ENCODE results near the gene RPN2. TPM values are rescaled to one million over a fixed set of nuclear protein-coding genes. Genes with fewer than 3 reads are reported as not detected.

The RPN2 gene
- polyA plus RNA-seq, 3 donors: 169 to 215 (median 199) TPM

- Histone ChIP-seq H3K79me2 (ENCODE audit: insufficient read depth, low read length) (no peaks in the 10 kb centered on the region), H2AFZ (ENCODE audit: insufficient read depth, low read depth, low read length, poor library complexity, severe bottlenecking) (no peak overlapping the region), H3K9ac (ENCODE audit: insufficient read depth, low read length, poor library complexity, severe bottlenecking) (peak overlapping the region; percentile 85), H3K36me3 (replicated peaks in 1 of 2; ENCODE audit: control insufficient read depth in 1 of 2, insufficient read depth in 2 of 2, low read length in 2 of 2) (no peaks in the 10 kb centered on the region), H3K4me2 (replicated peaks; ENCODE audit: extremely low read depth, low read length, poor library complexity, severe bottlenecking) (peak overlapping the region; percentile 12), H3K27ac (ENCODE audit: low read depth in 1 of 2, low read length in 2 of 2) (peak overlapping the region; percentile 97 to 100), H3K4me3 (replicated peaks in 1 of 3; ENCODE audit: low read depth in 2 of 3, low read length in 3 of 3) (peak overlapping the region in 1 of 3 experiments; percentile 4), H3K4me1 (ENCODE audit: control insufficient read depth in 1 of 2, insufficient read depth in 2 of 2, low read length in 2 of 2) (peaks cover 72% of the 10 kb centered on the region in 2 donors), H4K20me1 (ENCODE audit: insufficient read depth, low read length) (no peaks in the 10 kb centered on the region), H3K9me3 (replicated peaks in 1 of 2; ENCODE audit: control insufficient read depth in 1 of 2, insufficient read depth in 1 of 2, low read length in 2 of 2) (no peaks in the 10 kb centered on the region), H3K27me3 (ENCODE audit: control insufficient read depth in 2 of 2, insufficient read depth in 2 of 2, low read length in 2 of 2) (no peaks in the 10 kb centered on the region)
- Mint-ChIP-seq H3K27me3 (ENCODE audit: low read depth in 3 of 3) (peaks cover 0 to 1% (median 0%) of the 10 kb centered on the region in 3 donors), H3K9me3 (peaks cover 0 to 6% (median 3%) of the 10 kb centered on the region in 7 donors), H3K36me3 (peaks cover 0 to 3% of the 10 kb centered on the region in 2 donors), H3K4me3 (no peak overlapping the region), H3K27ac (peak overlapping the region; percentile 96 to 100 (median 99)), H3K4me1 (peaks cover 70% of the 10 kb centered on the region)
- no peak for TF ChIP-seq CTCF (IDR thresholded peaks at IDR 0.05)
- intact Hi-C loops (cut with micrococcal nuclease): loop anchor here (2.0 to 5.0 kb wide), 2 partner anchors 17 to 66 kb away; partner anchors contain the start of gene MANBAL (in 2 of the 2)
- 94% methylated on average over 2 of the region's 3 CpGs for WGBS (ENCODE audit: insufficient coverage)
- no peak for DNase-seq
Measured at GRCh38 chr20:37271421-37271768, 92.3 kb downstream of the RPN2 start.

DNA sequence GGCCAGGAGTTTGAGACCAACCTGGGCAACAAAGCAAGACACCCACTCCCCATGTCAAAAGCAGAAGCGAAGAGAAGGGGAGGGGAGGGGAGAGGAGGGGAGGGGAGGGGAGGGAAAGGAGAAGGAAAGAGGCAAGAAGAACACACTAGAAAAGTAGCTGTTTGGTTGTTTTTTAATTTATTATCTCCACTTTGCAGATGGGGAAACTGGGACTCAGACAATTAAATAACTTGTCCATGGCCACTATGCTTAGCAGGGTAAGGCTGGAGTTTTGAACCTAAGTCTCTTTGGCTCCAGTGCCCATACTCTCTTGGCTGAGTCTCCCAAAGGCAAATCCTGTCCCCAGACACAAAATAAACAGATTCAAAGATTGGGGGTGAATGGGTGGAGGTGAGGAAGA is 94.9 kb downstream of the RPN2 start:
- peaks cover 0 to 2% (median 1%) of the 10 kb centered on the region in 3 donors for H3K27me3 Mint-ChIP-seq (ENCODE audit: low read depth in 3 of 3)
- intact Hi-C loops (cut with micrococcal nuclease): loop anchor here in 1 of 2 donors (5.0 kb wide), 1 partner anchor 63 kb away; no protein-coding TSS in a partner anchor
- Histone ChIP-seq H3K4me1 (ENCODE audit: control insufficient read depth in 1 of 2, insufficient read depth in 2 of 2, low read length in 2 of 2) (peaks cover 87 to 88% of the 10 kb centered on the region in 2 donors), H3K79me2 (ENCODE audit: insufficient read depth, low read length) (no peaks in the 10 kb centered on the region), H3K27me3 (ENCODE audit: control insufficient read depth in 2 of 2, insufficient read depth in 2 of 2, low read length in 2 of 2) (no peaks in the 10 kb centered on the region), H3K4me2 (replicated peaks; ENCODE audit: extremely low read depth, low read length, poor library complexity, severe bottlenecking) (peak overlapping the region; percentile 42), H3K9ac (ENCODE audit: insufficient read depth, low read length, poor library complexity, severe bottlenecking) (peak overlapping the region; percentile 62), H3K9me3 (replicated peaks in 1 of 2; ENCODE audit: control insufficient read depth in 1 of 2, insufficient read depth in 1 of 2, low read length in 2 of 2) (no peaks in the 10 kb centered on the region), H2AFZ (ENCODE audit: insufficient read depth, low read depth, low read length, poor library complexity, severe bottlenecking) (no peak overlapping the region), H3K4me3 (replicated peaks in 1 of 3; ENCODE audit: low read depth in 2 of 3, low read length in 3 of 3) (peak overlapping the region in 1 of 3 experiments; percentile 37), H3K27ac (ENCODE audit: low read depth in 1 of 2, low read length in 2 of 2) (peak overlapping the region; percentile 82 to 100), H4K20me1 (ENCODE audit: insufficient read depth, low read length) (no peaks in the 10 kb centered on the region), H3K36me3 (replicated peaks in 1 of 2; ENCODE audit: control insufficient read depth in 1 of 2, insufficient read depth in 2 of 2, low read length in 2 of 2) (no peaks in the 10 kb centered on the region)
- peaks cover 78% of the 10 kb centered on the region for H3K4me1 Mint-ChIP-seq
- H3K27ac Mint-ChIP-seq: peak overlapping the region; percentile 94 to 99 (median 97)
- peaks cover 0 to 3% of the 10 kb centered on the region in 2 donors for H3K36me3 Mint-ChIP-seq
- DNase-seq: peak in 2 of 3 donors; percentile 33 to 38
- peak overlapping the region in 1 of 2 donors; percentile 59 for H3K4me3 Mint-ChIP-seq
- peaks cover 0 to 6% (median 3%) of the 10 kb centered on the region in 7 donors for H3K9me3 Mint-ChIP-seq
- WGBS (ENCODE audit: insufficient coverage): no CpG with 5 or more reads among the region's 1 CpG
- no peak for TF ChIP-seq CTCF (IDR thresholded peaks at IDR 0.05)

Measured in CD14-positive monocyte (primary cell).